ENCODE results near the gene RRP1B. TPM values are rescaled to one million over a fixed set of nuclear protein-coding genes. Genes with fewer than 3 reads are reported as not detected.
A peak's percentile ranks its signal among the peaks of the same experiment; 100 is the strongest.
"Not testable (repeated sequence)": the region's sequence is repeated elsewhere in the genome, so short reads cannot be mapped to it uniquely, and the experiment has no call there.

The RRP1B gene
- total RNA-seq, 1 donor from 2014 or later: 16.5 TPM

GRCh38 chr21:43697758-43698643, 38.6 kb downstream of the RRP1B start:
- no peak for DNase-seq (ENCODE audit: low spot score)

- DNase-seq (ENCODE audit: low spot score): not testable (repeated sequence)
These were observed 40.1 kb downstream of the RRP1B start for GRCh38 chr21:43699492-43699777.

- no peak for DNase-seq (ENCODE audit: low spot score)
These were observed 40.7 kb downstream of the RRP1B start for GRCh38 chr21:43699933-43700599.

GRCh38 chr21:43701936-43702784, 42.8 kb downstream of the RRP1B start:
- DNase-seq (ENCODE audit: low spot score): no peak

GRCh38 chr21:43702785-43703034, 43.4 kb downstream of the RRP1B start:
- no peak for DNase-seq (ENCODE audit: low spot score)

GRCh38 chr21:43703035-43703880, 43.9 kb downstream of the RRP1B start:
- peak; percentile 76 for DNase-seq (ENCODE audit: low spot score)

- no peak for DNase-seq (ENCODE audit: low spot score)
These were observed 48.1 kb downstream of the RRP1B start for GRCh38 chr21:43707462-43707861.

- DNase-seq (ENCODE audit: low spot score): no peak
These were observed 49.5 kb downstream of the RRP1B start for GRCh38 chr21:43708745-43709381.

- peak; percentile 93 for DNase-seq (ENCODE audit: low spot score)
These were observed 53.0 kb downstream of the RRP1B start for GRCh38 chr21:43712268-43712942.

- not testable (repeated sequence) for DNase-seq (ENCODE audit: low spot score)
These were observed 53.8 kb downstream of the RRP1B start for GRCh38 chr21:43713123-43713522.

GRCh38 chr21:43716376-43717165, 57.2 kb downstream of the RRP1B start:
- DNase-seq (ENCODE audit: low spot score): no peak

GRCh38 chr21:43717166-43717853, 58.0 kb downstream of the RRP1B start:
- no peak for DNase-seq (ENCODE audit: low spot score)

GRCh38 chr21:43717967-43718871, 58.9 kb downstream of the RRP1B start:
- DNase-seq (ENCODE audit: low spot score): no peak

GRCh38 chr21:43718872-43719747, 59.8 kb downstream of the RRP1B start, which contains the start of gene PDXK:
TSS of gene PDXK (plus strand) at chr21:43719129. CDS start at chr21:43719295, 166 bp downstream.
- DNase-seq (ENCODE audit: low spot score): peak; percentile 88

GRCh38 chr21:43719748-43720538, 60.6 kb downstream of the RRP1B start:
- DNase-seq (ENCODE audit: low spot score): no peak

- DNase-seq (ENCODE audit: low spot score): no peak
These were observed 61.3 kb downstream of the RRP1B start for GRCh38 chr21:43720539-43721166.

Measured in mucosa of gallbladder (tissue), 1 donor.